Measurements from ENCODE around the gene NPAS3. TPM values are rescaled to one million over a fixed set of nuclear protein-coding genes. Genes with fewer than 3 reads are reported as not detected.

NPAS3 gene
- total RNA-seq, 1 donor from 2014 or later = 2.4 TPM

GRCh38 chr14:33590891-33591630 lies 652.4 kb downstream of the NPAS3 start:
- Mint-ChIP-seq H3K27me3 (ENCODE audit: unreplicated experiment) (no peaks in the 10 kb centered on the region), H3K27ac (ENCODE audit: unreplicated experiment) (no peak overlapping the region), H3K36me3 (ENCODE audit: unreplicated experiment) (no peaks in the 10 kb centered on the region), H3K4me1 (ENCODE audit: unreplicated experiment) (peaks cover 4% of the 10 kb centered on the region), H3K9me3 (ENCODE audit: unreplicated experiment) (no peaks in the 10 kb centered on the region), H3K4me3 (ENCODE audit: unreplicated experiment) (no peak overlapping the region)
- no peak for DNase-seq (ENCODE audit: extremely low spot score, unreplicated experiment)
- TF ChIP-seq, protein P1, sequence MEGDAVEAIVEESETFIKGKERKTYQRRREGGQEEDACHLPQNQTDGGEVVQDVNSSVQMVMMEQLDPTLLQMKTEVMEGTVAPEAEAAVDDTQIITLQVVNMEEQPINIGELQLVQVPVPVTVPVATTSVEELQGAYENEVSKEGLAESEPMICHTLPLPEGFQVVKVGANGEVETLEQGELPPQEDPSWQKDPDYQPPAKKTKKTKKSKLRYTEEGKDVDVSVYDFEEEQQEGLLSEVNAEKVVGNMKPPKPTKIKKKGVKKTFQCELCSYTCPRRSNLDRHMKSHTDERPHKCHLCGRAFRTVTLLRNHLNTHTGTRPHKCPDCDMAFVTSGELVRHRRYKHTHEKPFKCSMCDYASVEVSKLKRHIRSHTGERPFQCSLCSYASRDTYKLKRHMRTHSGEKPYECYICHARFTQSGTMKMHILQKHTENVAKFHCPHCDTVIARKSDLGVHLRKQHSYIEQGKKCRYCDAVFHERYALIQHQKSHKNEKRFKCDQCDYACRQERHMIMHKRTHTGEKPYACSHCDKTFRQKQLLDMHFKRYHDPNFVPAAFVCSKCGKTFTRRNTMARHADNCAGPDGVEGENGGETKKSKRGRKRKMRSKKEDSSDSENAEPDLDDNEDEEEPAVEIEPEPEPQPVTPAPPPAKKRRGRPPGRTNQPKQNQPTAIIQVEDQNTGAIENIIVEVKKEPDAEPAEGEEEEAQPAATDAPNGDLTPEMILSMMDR (IDR thresholded peaks at IDR 0.05) = no peak

DNA sequence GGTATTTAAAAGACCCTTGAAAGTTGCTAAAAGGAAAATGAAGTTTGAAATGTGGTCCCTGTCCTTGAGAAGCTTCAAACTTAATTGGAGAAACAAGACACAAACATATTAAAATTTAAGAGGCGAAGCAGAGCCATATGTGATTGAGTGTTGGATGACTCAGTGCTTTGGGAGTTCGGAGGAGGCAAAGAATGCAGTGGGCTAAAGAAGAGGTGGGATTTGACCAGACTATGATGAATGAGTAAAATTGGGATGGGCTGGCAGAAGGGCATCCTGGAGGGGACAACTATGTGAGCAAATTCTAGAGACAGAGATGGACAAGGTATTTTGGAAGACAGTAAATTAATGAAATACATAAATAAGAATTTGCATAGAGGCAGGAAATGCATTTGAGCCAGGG lies 653.6 kb downstream of the NPAS3 start:
- no peaks in the 10 kb centered on the region for H3K36me3 Mint-ChIP-seq (ENCODE audit: unreplicated experiment)
- peaks cover 2% of the 10 kb centered on the region for H3K27me3 Mint-ChIP-seq (ENCODE audit: unreplicated experiment)
- no peak for DNase-seq (ENCODE audit: extremely low spot score, unreplicated experiment)
- H3K4me3 Mint-ChIP-seq (ENCODE audit: unreplicated experiment) = no peak overlapping the region
- H3K27ac Mint-ChIP-seq (ENCODE audit: unreplicated experiment) = no peak overlapping the region
- H3K9me3 Mint-ChIP-seq (ENCODE audit: unreplicated experiment) = no peaks in the 10 kb centered on the region
- peaks cover 4% of the 10 kb centered on the region for H3K4me1 Mint-ChIP-seq (ENCODE audit: unreplicated experiment)
- TF ChIP-seq, protein P1 (IDR thresholded peaks at IDR 0.05) = no peak

GRCh38 chr14:33596211-33597080 lies 657.8 kb downstream of the NPAS3 start:
- no peak for DNase-seq (ENCODE audit: extremely low spot score, unreplicated experiment)
- TF ChIP-seq, protein P1 (IDR thresholded peaks at IDR 0.05) = no peak
- Mint-ChIP-seq H3K4me1 (ENCODE audit: unreplicated experiment) (peaks cover 4% of the 10 kb centered on the region), H3K4me3 (ENCODE audit: unreplicated experiment) (no peak overlapping the region), H3K9me3 (ENCODE audit: unreplicated experiment) (no peaks in the 10 kb centered on the region), H3K27me3 (ENCODE audit: unreplicated experiment) (peaks cover 2% of the 10 kb centered on the region), H3K36me3 (ENCODE audit: unreplicated experiment) (no peaks in the 10 kb centered on the region), H3K27ac (ENCODE audit: unreplicated experiment) (no peak overlapping the region)

- Mint-ChIP-seq H3K4me3 (ENCODE audit: unreplicated experiment) (no peak overlapping the region), H3K27ac (ENCODE audit: unreplicated experiment) (no peak overlapping the region), H3K9me3 (ENCODE audit: unreplicated experiment) (no peaks in the 10 kb centered on the region), H3K36me3 (ENCODE audit: unreplicated experiment) (no peaks in the 10 kb centered on the region), H3K4me1 (ENCODE audit: unreplicated experiment) (peaks cover 19% of the 10 kb centered on the region), H3K27me3 (ENCODE audit: unreplicated experiment) (peaks cover 2% of the 10 kb centered on the region)
- no peak for DNase-seq (ENCODE audit: extremely low spot score, unreplicated experiment)
- TF ChIP-seq, protein P1 (IDR thresholded peaks at IDR 0.05) = no peak
Measured at GRCh38 chr14:33598582-33598981, 659.9 kb downstream of the NPAS3 start.

- DNase-seq (ENCODE audit: extremely low spot score, unreplicated experiment) = no peak
- H3K27me3 Mint-ChIP-seq (ENCODE audit: unreplicated experiment) = no peaks in the 10 kb centered on the region
- H3K4me3 Mint-ChIP-seq (ENCODE audit: unreplicated experiment) = no peak overlapping the region
- no peak overlapping the region for H3K27ac Mint-ChIP-seq (ENCODE audit: unreplicated experiment)
- H3K4me1 Mint-ChIP-seq (ENCODE audit: unreplicated experiment) = peaks cover 23% of the 10 kb centered on the region
- H3K36me3 Mint-ChIP-seq (ENCODE audit: unreplicated experiment) = no peaks in the 10 kb centered on the region
- no peaks in the 10 kb centered on the region for H3K9me3 Mint-ChIP-seq (ENCODE audit: unreplicated experiment)
- TF ChIP-seq, protein P1 (IDR thresholded peaks at IDR 0.05) = no peak
Measured at GRCh38 chr14:33602396-33602795, 663.7 kb downstream of the NPAS3 start.
